ENCODE results near the gene IL17RB.

IL17RB gene

DNA sequence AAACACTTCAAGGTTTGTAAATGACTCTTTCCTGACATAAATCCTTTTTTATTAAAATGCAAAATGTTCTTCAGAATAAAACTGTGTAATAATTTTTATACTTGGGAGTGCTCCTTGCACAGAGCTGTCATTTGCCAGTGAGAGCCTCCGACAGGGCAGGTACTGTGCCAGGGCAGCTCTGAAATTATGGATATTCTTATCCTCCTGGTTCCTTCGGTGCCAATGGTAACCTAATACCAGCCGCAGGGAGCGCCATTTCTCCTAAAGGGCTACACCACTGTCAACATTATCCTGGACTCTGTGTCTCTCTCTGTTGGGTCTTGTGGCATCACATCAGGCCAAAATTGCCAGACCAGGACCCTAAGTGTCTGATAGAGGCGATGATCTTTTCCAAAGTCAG, 33.1 kb upstream of the IL17RB start:
- no peak for DNase-seq

DNA sequence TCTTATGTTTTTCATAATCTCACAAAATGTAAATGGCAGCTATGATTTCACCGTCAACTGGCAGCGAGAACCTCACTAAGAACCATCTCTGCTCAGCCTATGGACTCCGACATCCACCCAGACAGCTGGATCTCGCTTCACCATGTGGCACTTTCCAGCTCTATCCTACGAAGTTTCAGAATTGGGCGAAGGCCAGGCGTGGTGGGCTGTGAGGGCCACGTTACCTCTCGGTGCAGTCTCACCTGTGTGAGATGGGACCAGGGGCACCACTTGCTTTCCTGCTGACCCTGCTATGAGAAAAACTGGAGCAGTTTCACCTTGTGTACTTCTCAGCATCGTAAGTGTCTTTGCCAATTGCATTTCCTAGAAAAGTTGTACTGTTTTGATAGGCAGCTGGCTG, 32.5 kb upstream of the IL17RB start:
- DNase-seq: no peak

DNA sequence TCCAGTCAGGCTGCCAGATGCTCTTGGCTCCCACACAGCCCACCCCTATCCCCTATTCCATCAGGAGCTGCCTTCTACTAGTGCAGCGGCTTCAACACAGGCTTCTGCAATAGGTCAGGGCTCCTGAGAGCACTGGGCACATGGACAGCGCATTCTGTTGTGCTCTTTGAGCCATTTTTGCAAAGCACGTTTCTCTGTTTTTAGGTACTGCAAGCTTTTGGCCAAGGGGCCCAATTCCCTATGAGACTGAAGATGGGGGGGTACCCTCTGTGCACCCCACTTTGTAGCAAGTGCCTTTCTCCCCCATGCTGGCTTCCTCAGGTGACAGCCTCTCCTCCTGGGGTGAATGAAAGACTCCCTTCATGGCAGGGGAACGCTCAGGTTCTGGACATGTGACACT, 31.3 kb upstream of the IL17RB start:
- DNase-seq: no peak

DNA sequence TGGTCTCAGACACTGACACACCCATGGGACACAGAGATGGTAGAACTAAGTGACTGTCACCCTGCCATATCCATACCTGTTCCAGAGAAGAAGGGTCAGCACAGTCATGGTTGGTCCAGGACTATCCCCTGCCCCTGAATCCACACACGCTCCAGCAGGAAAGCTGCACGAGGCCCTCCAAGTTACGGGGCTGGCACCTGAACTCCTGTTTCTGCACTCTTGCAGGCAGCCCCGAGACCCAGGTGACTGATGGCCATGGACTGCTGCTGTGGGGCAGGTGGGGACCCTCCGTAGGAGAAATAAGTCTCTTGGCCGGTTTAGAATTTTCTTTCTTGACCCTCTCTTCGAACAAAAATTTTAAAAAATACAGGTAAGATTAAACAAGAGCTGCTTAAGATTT, 30.7 kb upstream of the IL17RB start:
- DNase-seq: no peak

DNA sequence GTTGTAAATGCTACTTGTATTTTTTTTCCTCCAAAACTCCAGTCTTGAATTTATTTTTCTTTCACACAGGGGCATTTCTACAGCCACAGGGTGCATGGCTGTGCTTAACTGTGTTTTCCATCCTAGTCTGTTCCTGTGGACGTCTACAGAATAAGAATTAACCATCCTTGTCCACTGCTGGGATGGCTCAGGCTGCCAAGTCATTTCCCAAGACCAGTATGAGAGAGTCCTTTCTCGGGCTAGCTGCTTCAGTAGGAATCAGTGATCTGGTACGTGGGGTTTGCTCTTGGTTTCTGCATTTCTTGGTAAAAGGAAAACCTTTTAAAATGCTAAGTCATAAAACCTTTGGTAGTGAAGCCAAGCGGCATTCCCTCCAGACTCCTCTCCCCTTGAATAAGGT, 29.9 kb upstream of the IL17RB start:
- DNase-seq: no peak

DNA sequence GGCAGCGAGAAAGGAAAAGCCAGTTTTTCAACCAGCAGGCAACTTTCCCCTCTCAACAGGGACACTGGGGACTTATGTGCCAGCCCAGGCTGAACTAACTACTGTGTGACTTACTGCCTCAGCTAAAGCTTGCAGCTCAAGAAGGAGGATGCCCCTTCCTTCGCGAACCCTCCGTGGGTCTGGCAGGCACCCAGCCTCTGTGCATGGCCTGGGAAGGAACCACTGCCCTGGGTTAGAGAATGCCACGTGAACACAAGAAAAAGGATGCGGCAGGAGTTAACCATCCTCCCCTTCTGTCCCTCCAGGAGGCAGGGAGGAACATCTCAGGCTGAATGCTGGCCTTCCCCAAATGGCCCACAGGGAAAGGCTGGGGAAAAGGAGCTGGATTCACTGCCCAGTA, 29.2 kb upstream of the IL17RB start:
- no peak for DNase-seq

DNA sequence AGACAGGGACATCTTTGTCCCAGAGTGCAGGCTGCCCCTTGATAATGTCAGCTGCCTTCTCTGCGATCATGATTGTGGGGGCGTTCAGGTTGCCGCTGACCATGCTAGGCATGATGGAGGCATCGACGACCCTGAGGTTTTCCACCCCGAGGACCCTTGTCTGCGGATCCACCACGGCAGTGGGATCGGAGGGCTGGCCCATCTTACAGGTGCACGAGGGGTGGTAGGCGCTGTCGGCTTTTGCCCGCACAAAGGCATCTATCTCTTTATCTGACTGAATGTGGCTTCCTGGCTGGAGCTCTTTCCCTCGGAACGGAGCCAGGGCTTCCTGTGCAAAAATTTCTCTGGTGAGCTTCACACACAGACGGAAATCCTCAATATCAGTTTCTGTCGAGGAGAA, 28.6 kb upstream of the IL17RB start:
- no peak for DNase-seq

DNA sequence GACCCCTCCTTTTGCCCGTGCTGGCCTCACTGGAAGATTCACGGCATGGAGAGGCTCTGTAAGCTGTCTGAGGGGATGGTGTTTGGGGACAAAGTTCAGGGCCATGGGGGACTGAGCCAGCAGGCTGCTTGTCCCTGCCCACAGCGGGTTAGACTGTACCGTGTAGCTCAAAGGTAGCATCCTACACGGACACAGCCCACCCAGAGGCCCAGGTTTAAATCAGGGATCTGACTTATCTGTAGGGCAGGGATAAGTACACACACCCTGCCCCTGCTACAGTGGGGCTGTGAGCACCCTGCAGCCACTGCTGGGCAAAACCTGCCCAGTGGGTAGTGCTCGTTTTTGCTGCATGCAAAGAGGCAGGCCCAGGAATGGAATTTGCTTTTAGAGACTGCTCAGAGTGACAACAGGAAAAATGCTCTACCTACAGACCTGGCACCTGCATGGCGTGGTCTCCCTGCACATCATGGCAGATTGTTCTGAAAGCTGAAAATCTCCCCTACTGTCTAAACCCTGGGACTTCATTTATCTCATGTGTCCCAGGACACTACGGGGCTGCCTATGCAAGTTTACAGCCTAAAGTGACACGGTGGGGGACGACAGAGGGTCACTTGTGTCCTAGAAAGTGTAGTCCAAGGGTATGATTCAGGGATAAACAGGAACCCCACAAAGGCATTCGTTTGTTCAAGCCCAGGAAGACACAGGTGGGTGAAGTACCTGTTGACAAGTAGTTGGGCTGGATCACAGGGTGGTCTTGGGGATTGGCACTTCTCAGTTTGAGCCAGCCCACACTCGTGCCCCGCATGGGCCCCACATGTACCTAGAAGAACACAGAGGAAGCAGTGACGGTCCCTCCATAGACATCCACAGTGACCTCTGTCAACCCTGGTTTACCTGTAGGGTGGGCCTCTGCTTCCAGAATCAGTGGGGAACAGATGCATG, 27.9 kb upstream of the IL17RB start:
- no peak for DNase-seq

DNA sequence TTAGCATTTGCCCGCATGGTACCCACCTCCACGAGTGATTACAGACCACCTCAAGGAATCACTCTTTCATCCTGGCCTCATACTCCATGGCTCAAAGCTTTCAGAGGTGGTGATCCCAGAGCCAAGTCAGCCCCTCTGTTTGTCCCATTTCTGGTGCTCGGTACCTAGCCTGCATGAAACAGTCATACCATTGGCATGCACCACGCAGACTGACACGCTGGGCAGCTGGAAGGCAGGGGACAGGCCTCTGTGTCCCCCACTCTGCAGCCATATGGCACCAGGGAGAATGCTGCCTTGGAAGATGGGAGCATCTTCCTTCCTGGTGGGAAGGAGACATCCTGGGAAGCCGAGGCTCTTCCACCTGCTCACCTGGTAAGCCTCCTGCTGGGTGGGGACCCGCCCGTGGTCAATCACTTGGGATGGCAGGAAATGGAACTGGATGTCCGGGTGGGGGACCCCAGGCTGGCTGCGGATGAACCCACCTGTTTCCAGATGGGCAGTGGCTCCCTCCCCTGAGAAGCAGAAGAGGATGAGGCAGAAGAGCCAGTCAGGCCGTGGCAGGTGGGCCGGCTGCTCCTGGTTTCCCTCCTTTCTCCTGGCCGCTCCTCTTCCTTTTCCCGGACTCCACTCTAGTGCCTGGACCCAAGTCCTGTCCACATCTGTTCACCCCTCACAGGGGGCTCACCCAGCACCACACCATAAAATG, 27.1 kb upstream of the IL17RB start:
- DNase-seq: no peak

DNA sequence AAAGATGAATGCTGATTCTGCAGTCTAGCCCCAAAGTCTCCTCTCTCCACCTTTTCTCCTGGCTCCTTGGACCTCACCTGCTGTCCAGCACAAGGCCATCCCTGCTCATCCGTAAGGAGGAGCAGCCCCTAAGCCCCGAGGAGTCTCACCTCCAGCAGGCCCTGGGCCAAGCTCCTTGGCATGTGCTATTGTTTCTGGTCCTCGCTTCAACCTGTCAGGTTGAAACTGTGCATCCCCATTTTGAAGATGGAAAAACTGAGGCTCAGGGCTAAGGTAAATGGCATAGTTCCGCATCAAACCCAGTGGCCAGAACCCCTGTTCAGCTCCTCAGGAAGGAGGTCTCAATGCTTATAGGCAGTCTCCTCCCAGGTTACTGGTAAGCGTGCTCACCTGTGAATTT, 26.3 kb upstream of the IL17RB start:
- no peak for DNase-seq

DNA sequence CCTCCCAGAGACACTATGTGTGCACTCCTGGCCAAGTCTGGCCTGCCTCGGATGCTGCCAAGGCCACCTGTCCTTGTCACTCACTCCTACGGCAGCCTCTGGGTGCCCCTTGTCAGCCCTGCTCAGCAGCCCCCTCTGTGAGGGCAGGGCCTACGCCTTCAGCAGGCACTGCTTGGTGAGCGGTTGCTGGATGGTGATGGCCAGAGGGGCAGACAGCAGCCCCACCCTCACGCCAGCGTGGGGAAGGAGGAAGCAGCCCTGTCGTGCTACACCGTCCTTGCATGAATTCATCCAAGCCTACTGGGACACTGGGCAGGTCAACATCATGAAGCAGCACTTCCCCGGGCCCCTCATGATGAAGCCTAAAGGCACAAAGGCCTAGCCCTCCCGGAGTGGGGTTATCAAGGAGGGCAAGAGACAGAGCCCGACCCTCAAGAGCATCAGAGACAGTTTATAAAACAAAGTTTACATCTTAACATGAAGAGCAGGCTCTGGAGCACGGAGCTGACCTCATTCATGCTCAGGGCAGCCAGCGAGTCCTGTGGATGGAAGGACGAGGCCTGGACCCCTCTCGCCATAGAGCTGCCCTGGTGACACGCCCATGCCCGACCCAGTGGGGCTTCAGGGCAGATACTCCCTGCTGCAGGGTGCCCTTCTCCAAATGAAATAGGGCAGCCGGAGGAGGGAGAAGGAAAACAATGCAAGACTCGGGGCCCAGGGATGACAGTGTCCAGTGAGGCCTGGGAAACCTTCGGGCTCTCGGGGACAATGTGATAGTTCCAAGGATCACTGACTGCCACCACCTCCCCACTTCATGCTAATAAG, 25.4 kb upstream of the IL17RB start:
- DNase-seq: no peak

DNA sequence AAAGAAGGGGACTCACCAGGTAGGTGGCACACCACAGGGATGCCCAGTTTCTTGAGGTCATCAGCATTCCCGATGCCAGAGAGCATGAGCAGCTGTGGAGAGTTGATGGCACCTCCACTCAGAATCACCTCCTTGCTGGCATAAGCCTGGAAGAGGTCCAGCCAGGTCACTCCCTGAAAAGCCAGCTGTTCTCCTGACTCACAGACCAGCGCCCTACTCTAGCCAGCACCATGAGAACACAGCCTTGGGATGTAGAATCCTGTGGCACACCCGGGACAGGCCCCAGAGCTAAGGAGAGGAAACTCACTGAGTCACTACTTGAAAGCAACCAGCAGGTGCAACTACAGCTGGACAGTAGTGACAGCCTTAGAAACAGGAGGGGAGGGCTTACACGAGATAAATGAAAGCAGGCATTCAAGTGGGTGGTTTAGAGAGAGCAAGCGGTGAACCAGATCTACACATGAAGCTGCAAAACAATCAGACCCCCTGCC, 24.7 kb upstream of the IL17RB start:
- no peak for DNase-seq

DNA sequence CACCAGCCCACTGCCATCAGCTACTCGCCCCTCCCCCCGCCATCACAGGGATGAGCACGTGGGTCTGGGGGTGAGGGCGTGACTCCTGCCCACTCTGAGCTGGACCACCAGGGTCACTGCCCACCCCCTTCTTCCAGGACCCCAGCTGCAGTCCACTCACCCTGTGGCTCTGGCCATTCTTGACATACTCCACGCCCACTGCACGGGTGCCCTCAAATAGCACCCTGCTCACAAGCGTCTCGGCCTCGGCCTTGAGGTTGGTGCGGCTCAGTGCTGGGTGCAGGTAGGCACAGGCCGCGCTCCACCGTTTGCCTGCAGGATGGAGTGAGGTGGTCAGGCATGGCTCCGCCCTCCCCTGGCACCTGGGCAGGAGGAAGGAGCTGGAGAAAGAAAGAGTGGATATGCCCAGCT, 24.0 kb upstream of the IL17RB start:
- no peak for DNase-seq

DNA sequence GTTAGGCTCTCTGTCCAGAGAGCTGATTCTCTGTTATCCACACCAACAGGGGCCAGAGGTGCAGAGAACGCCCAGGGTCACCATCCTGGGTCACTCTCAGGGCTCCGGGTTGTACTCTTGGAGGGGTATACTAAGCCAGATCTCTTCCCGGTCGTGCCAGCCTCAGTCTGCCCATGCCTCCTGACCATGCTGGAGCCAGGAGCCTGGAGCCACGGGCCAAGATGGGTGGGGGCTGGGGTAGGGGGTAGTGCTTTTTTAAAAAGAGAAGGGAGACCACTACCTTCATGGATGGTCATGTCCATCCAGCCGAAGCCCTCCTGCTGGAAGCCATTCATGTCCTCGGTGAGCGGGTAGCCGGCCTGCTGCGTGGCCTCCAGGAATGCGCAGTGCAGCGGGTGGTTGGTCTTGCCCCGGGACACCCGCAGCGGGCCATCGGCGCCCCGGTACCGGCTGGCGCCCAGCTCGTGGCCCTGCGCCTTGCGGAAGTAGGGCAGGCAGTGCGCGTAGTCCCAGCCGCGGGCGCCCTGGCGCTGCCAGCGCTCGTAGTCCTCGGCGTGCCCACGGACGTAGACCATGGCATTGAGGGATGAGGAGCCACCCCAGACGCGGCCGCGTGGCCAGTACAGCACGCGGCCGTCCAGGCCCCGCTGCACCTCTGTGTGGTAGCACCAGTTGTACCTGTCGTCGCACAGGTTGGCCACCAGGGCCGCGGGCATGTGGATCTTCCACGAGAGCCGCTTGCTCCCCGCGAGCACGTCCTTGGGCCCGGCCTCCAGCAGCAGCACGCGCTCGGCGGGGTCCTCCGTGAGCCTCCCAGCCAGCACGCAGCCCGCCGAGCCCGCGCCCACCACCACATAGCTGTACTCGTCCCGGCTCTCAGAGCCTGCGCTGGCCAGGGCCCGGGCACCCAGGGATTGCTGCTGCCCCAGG, 23.1 kb upstream of the IL17RB start:
- no peak for DNase-seq

DNA sequence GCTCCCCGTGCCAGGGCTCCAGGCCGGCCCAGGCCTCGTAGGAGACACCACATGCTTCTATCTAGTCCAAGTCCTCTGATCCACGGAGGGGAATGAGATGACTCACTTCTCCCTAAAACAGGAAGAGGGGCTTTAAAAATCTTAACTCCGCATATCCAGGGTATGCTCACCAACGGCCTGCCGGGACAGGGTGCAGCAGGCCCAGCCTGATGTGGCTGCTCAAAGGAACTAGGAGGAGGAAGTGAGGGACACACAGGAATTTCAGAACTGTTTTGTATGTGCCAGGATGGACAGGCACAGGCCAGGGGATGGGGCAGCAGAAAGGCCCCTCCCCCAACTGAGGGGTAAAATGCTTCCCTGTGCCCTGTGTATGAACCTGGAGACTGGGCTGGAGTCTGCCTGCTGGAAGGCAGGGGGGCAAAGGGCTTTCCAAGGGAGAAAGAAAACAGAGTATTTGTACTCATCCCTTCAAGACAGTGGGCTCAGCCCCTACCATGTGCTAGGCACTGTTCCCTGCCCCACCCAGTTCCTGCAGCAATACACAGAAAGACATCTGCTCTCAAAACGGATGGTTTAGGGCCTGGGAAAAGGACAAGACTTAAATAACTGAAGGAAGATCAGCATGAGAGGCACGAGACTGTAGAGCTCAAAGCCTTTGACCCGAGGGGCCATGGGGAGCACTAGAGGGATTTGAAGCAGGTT, 22.3 kb upstream of the IL17RB start:
- no peak for DNase-seq

DNA sequence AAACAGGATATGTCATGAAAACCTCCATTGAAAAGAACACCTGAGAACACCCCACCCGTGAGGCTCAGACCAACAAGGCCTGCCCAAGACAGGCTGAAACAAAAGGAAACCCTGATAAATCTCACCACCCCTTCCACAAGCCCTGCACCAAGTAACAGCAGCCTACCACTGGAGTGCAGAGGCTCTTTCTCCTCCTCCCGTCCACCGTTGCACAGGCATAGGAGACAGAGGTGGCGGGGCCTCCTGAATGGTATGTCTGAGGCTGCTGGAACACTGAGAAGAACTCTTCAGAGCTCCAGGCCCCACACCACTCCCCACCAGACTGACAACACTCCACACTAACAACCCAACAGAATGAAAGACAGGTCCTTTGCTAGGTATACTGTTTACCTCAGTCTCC, 21.6 kb upstream of the IL17RB start:
- no peak for DNase-seq

DNA sequence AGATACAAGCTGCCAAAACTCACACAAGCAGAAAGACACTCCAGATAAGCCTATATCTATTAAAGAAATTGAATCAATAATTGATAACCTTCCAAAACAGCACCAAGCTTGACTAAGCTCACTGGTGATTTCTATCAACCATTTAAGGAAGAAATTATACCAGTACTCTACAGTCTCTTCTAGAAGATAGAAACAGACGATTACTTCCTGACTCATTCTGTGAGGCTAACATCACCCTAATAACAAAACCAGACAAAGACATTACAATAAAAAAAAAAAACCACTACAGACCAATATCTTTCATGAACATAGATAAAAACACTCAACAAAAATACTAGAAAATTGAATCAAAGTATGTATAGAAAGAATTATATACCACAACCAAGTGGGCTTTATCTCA, 20.3 kb upstream of the IL17RB start:
- no peak for DNase-seq

DNA sequence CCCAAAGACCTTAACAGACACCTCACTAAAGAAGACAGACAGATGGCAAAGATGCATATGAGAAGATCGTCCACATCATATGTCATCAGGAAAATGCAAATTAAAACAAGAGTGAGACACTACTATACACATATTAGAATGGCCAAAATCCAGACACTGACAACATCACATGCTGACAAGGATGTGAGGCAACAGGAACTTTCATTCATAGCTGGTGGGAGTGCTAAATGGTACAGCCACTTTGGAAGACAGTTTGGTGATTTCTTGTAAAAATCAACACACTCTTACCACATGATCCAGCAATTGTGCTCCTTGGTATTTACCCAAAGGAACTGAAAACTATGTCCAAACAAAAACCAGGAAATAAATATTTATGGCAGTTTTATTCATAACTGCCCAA, 17.8 kb upstream of the IL17RB start:
- DNase-seq: no peak

DNA sequence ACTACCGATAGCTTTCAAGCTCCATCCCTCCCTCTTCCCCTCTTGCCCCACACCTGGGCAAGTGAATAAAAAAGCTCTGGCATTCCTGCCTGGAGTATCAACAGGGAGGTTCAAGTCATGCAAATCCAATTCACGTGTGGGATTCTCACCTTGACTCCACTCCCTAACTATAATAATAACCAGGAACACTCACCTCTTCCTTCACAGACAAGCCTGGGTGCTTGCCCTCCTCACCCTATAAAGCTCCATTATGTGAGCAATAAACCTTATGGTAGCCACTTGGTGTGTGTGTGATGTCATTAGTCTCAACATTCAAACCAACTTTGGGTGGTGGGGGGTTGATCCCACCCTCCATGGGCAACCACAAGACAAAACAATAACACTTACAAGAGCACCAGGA, 16.8 kb upstream of the IL17RB start:
- DNase-seq: no peak

DNA sequence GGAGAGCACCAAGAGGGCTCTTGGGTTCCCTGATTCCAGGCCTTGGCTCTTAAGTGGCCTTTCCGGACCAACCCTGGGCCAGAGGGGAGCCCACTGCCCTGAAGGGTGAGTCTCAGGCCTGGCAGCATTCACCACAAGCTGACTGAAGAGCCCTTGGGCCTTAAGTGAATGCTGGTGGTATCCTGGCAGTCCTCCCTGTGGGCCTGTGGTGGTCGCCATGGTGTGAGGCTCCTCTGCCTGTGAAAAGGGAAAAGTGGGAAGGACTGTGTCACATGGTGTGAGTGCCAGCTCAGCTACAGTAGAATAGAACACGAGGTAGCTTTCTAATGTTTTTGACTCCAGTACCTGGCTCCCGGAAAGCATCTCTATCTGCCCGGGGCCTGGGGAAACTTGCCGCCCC, 15.4 kb upstream of the IL17RB start:
- no peak for DNase-seq

DNA sequence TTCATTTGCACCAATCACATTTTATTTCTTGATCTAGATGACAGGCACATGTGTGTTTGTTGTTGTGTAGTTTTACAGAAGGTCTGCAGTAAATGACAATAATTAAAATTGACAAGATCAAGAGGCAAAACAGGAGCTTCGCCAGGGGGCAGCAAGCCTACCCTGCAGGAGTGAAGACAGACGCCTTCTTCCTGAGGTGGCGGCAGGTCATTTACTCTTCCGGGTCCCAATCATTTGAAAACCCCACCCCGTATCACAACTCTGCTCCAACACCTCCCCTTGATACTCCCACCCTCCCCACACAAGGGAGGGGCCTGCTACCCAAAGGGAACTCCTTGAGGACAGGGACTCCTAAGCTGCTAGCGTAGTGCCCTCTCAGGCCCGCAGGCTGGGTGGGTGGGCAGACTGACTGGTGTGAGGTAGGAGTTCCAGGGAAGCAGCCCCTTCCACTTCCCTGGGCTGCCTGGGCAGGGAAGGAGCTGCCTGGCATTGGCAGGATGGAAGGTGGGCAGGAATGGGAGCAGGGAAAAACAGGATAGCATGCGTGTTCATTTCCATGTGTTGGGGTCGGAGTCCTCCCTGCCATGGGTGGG, 13.2 kb upstream of the IL17RB start:
- DNase-seq: no peak
